HEK293T (cell line): ENCODE data around the gene UGT1A6.

Source experiments
- CTCF ChIA-PET: fragments of 350-600 bp; formaldehyde crosslinking; extraction: SDS; loops from one replicate; lab custom pipeline; 2021; ENCODE audit warnings: antibody characterized with exemption, inconsistent platforms; lab: Yijun Ruan, JAX
- POLR2A ChIA-PET: fragments of 350-600 bp; formaldehyde crosslinking; extraction: SDS; loops from one replicate; lab custom pipeline; 2020; ENCODE audit warnings: antibody characterized with exemption, inconsistent platforms; lab: Yijun Ruan, JAX
- DNase-seq: peaks from one replicate; pipeline ENCODE4 v3.0.0; 2012; ENCODE audit warnings: mixed read lengths; ENCODE audit errors: extremely low spot score
- ARNT ChIP-seq: fragments of 450-650 bp; IDR thresholded peaks from 2 replicates; pipeline ENCODE4 v1.6.1; 2017; ENCODE audit warnings: mild to moderate bottlenecking
- BHLHE40 ChIP-seq: fragments of 450-650 bp; IDR thresholded peaks from 2 replicates; pipeline ENCODE4 v1.6.1; 2016; ENCODE audit warnings: mild to moderate bottlenecking, moderate library complexity, borderline replicate concordance
- CTBP1 ChIP-seq: fragments of 450-650 bp; IDR thresholded peaks from 2 replicates; pipeline ENCODE4 v1.6.1; 2016; ENCODE audit warnings: borderline replicate concordance
- ELF4 ChIP-seq: fragments of 450-650 bp; IDR thresholded peaks from 2 replicates; pipeline ENCODE4 v1.6.1; 2017; ENCODE audit warnings: antibody characterized with exemption
- FOXA1 ChIP-seq: fragments of 450-650 bp; IDR thresholded peaks from 2 replicates; pipeline ENCODE4 v1.6.1; 2016; ENCODE audit warnings: mild to moderate bottlenecking
- FOXK2 ChIP-seq: fragments of 450-650 bp; IDR thresholded peaks from 2 replicates; pipeline ENCODE4 v1.6.1; 2016; ENCODE audit warnings: mild to moderate bottlenecking
- FOXM1 ChIP-seq: fragments of 450-650 bp; IDR thresholded peaks from 2 replicates; pipeline ENCODE4 v1.6.1; 2017; ENCODE audit warnings: mild to moderate bottlenecking, borderline replicate concordance
- HDGF ChIP-seq: fragments of 450-650 bp; IDR thresholded peaks from 2 replicates; pipeline ENCODE4 v1.6.1; 2017; ENCODE audit warnings: antibody characterized with exemption, borderline replicate concordance
- L3MBTL2 ChIP-seq: fragments of 450-650 bp; conservative IDR thresholded peaks from 2 replicates; pipeline ENCODE4 v1.6.1; 2016; ENCODE audit warnings: mild to moderate bottlenecking
- LEF1 ChIP-seq: fragments of 450-650 bp; IDR thresholded peaks from 2 replicates; pipeline ENCODE4 v1.6.1; 2017; ENCODE audit warnings: mild to moderate bottlenecking, borderline replicate concordance
- NFRKB ChIP-seq: fragments of 450-650 bp; IDR thresholded peaks from 2 replicates; pipeline ENCODE4 v1.6.1; 2016; ENCODE audit warnings: mild to moderate bottlenecking, moderate library complexity
- SP1 ChIP-seq: fragments of 450-650 bp; IDR thresholded peaks from 2 replicates; pipeline ENCODE4 v1.6.1; 2017
- SUZ12 ChIP-seq: fragments of 450-650 bp; IDR thresholded peaks from 2 replicates; pipeline ENCODE4 v1.6.1; 2016; ENCODE audit warnings: mild to moderate bottlenecking
- TARDBP ChIP-seq: fragments of 450-650 bp; IDR thresholded peaks from 2 replicates; pipeline ENCODE4 v1.6.1; 2016
- ZNF384 ChIP-seq: fragments of 450-650 bp; IDR thresholded peaks from 2 replicates; pipeline ENCODE4 v1.6.1; 2016
- TF ChIP-seq, protein P1 (sequence below): fragments of 450-650 bp; IDR thresholded peaks from 2 replicates; pipeline ENCODE4 v1.6.1; 2016

The UGT1A6 gene

DNA sequence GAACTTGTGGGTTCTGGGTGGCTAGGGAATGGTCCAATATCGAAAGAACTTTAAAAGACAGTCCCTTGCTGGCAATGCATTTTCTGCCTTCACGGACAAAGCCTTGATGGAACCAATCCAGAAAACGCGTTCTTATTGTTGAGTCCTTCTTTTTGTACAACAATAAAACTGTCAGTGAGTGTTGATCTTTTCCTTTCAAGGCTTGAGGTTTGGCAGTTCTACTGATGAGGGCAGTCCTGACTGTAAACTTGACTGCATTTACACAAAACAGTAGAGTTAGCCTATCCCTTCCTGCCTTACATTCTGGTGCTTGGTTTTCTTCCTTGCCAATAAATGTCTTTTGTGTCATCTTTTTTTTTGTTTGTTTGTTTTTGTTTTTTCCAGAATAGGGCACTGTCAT lies 13.5 kb upstream of the UGT1A6 start:
- ChIA-PET POLR2A (no interaction called here), CTCF (no interaction called here)
- TF ChIP-seq, protein P1, sequence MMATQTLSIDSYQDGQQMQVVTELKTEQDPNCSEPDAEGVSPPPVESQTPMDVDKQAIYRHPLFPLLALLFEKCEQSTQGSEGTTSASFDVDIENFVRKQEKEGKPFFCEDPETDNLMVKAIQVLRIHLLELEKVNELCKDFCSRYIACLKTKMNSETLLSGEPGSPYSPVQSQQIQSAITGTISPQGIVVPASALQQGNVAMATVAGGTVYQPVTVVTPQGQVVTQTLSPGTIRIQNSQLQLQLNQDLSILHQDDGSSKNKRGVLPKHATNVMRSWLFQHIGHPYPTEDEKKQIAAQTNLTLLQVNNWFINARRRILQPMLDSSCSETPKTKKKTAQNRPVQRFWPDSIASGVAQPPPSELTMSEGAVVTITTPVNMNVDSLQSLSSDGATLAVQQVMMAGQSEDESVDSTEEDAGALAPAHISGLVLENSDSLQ: no peak
- TF ChIP-seq NFRKB (no peak), FOXA1 (no peak), SUZ12 (no peak), TARDBP (no peak), BHLHE40 (no peak), FOXM1 (no peak), HDGF (no peak), L3MBTL2 (no peak), ARNT (no peak), CTBP1 (no peak), FOXK2 (no peak)
- DNase-seq: no peak

DNA sequence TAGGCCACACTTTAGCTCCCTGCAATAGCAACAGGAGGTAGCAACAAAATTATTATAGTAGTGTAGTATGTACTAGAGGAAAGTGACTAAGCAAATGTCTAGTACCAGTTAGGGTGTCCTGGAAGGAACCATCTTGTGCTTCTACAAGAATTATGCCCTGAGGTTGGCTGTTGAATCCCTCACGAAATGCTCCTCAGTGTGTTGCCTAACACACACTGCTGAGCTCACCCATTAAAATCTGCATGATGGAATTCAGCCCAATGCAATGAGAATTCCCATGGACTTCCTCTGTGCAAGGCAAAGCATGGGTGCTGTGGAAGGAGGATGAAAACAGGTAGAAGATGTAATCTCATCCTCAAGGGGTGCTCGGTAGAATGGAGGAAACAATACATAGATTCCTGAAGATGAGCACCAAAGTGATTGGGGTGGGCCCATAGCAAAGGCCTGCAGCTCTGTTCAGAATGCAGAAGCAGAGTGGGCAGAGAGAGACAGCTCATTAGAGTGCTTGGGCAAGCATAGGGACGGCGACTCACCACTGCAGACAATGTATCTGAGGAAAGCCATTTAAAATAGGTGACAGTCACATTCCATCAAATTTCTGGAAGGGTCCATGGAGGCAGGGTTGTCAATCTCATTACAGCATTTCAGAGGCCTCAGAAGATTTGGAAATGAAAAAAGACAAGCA lies 12.2 kb upstream of the UGT1A6 start:
- ChIA-PET POLR2A (no interaction called here), CTCF (no interaction called here)
- no peak for TF ChIP-seq NFRKB
- no peak for DNase-seq

DNA sequence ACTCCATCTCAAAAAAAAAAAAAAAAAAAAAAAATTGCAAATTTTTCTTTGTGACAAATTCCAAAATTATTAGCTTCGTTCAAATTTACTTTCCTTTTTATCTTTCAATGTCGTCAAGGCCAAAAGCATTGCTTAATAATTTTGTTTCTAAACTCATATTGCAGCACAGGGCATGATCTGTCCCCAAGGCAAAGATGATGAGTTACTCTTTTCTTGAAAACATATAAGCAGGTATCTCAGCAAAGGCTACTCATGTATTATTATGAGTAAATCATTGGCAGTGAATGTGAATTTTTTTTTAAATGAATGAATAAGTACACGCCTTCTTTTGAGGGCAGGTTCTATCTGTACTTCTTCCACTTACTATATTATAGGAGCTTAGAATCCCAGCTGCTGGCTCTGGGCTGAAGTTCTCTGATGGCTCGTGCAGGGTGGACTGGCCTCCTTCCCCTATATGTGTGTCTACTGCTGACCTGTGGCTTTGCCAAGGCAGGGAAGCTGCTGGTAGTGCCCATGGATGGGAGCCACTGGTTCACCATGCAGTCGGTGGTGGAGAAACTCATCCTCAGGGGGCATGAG lies 11.1 kb upstream of the UGT1A6 start, which contains the start of gene UGT1A7:
UGT1A7 (plus strand) TSS at position 381 of the 579 bp plus-strand sequence; CDS start at position 418, 37 bp downstream.
- TF ChIP-seq NFRKB: no peak
- TF ChIP-seq TARDBP: no peak
- TF ChIP-seq ZNF384: no peak
- no peak for TF ChIP-seq BHLHE40
- TF ChIP-seq SUZ12: no peak
- TF ChIP-seq SP1: no peak
- TF ChIP-seq ARNT: no peak
- no peak for TF ChIP-seq FOXK2
- no peak for TF ChIP-seq HDGF
- TF ChIP-seq LEF1: no peak
- no peak for TF ChIP-seq FOXA1
- TF ChIP-seq ELF4: no peak
- TF ChIP-seq CTBP1: no peak
- TF ChIP-seq, protein P1: no peak
- no peak for TF ChIP-seq FOXM1
- no peak for TF ChIP-seq L3MBTL2
- no peak for DNase-seq
- POLR2A ChIA-PET: no interaction called here
- CTCF ChIA-PET: no interaction called here

DNA sequence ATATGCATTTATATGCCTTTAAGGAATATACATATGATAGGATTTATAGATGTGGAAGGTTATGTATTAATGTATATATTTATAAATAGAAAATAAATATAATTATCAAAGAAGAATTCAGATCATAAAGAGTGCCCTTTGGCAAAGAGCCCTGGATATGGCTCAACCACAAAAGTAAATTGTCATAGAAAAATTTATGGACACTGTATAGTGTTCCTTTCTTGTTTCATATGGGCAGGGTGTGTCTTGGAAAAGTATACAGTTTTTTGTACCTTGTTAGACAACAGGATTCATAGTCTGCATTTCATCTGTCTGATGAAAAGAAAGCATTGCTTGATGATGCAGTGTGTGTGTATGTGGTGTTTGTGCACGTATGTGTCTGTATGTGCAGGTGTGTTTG lies 8.1 kb upstream of the UGT1A6 start:
- POLR2A ChIA-PET: no interaction called here
- no peak for TF ChIP-seq CTBP1
- TF ChIP-seq BHLHE40: no peak
- no peak for TF ChIP-seq TARDBP
- no peak for TF ChIP-seq ELF4
- no peak for TF ChIP-seq FOXK2
- no peak for TF ChIP-seq SP1
- no peak for TF ChIP-seq ARNT
- no peak for TF ChIP-seq SUZ12
- TF ChIP-seq HDGF: no peak
- no peak for TF ChIP-seq NFRKB
- no peak for TF ChIP-seq L3MBTL2
- no peak for TF ChIP-seq FOXM1
- CTCF ChIA-PET: no interaction called here
- no peak for DNase-seq

DNA sequence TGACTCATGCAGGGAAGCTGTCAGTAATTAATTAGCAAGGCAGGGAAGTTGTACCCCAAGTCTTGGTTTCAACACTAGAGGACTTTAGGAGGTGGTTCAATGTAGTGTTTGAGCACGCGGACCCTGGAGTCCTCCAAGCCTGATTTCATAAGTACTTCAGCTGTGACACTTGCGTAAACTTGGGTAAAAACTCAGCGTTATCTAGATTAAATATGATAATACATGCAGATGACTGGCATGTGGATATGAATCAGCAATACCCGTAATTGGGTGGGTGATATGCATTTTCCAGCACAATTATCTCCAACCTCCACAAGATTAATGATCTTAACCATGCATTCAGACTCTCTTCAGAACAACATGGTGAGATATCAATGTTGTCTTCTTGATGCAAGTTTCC lies 5.8 kb upstream of the UGT1A6 start:
- POLR2A ChIA-PET: no interaction called here
- TF ChIP-seq ARNT: no peak
- no peak for TF ChIP-seq BHLHE40
- TF ChIP-seq NFRKB: no peak
- no peak for TF ChIP-seq ZNF384
- no peak for TF ChIP-seq CTBP1
- TF ChIP-seq, protein P1: no peak
- TF ChIP-seq TARDBP: no peak
- no peak for TF ChIP-seq L3MBTL2
- no peak for TF ChIP-seq FOXM1
- no peak for TF ChIP-seq FOXK2
- no peak for TF ChIP-seq SUZ12
- TF ChIP-seq LEF1: no peak
- TF ChIP-seq SP1: no peak
- no peak for DNase-seq
- CTCF ChIA-PET: interaction anchor here (0.7 kb wide), 1 partner anchor 514 kb away, joined by 8 read pairs; no protein-coding TSS in a partner anchor

DNA sequence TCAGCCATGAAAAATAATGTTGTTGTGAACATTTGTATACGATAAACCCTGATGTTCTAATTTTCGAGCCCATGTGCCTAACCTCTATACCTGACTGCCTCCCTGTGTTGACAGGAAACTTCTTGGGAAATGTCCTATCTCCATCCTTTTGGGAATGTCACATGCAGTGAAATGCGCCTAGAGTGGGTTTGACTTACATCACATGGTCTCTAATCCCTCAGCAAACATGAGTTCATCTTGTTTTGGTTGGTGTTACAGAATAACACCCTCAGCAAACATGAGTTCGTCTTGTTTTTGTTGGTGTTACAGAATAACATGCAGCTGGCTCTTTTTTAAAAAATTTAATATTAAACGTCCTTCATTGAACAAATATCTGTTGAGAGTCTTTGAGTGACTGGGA lies 4.3 kb upstream of the UGT1A6 start:
- TF ChIP-seq FOXA1 (no peak), TARDBP (no peak), ARNT (no peak), ZNF384 (no peak), BHLHE40 (no peak), L3MBTL2 (no peak), CTBP1 (no peak), FOXM1 (no peak), FOXK2 (no peak), LEF1 (no peak), NFRKB (no peak), ELF4 (no peak)
- TF ChIP-seq, protein P1: no peak
- ChIA-PET POLR2A (no interaction called here), CTCF (no interaction called here)
- no peak for DNase-seq
